Trophoblast cell (in vitro differentiated cells and primary cell): ENCODE data around the gene ANKMY1.

Source experiments
- DNase-seq, 2 donors: peaks; one replicate each; pipeline ENCODE4 v3.0.0-alpha.2; 2016
- H2AFZ ChIP-seq: 2 replicates; pipeline ENCODE4 v1.6.1; 2013; ENCODE audit warnings: low read length, moderate library complexity, mild to moderate bottlenecking; ENCODE audit not compliant: insufficient read depth, poor library complexity
- H2AK5ac ChIP-seq: 2 replicates; pipeline ENCODE4 v1.6.1; 2013; ENCODE audit warnings: mild to moderate bottlenecking, low read length
- H2BK120ac ChIP-seq: 2 replicates; pipeline ENCODE4 v1.6.1; 2013; ENCODE audit warnings: low read length, mild to moderate bottlenecking, moderate library complexity; ENCODE audit not compliant: insufficient read depth, poor library complexity
- H2BK12ac ChIP-seq: 2 replicates; pipeline ENCODE4 v1.6.1; 2013; ENCODE audit warnings: mild to moderate bottlenecking, low read length, moderate library complexity
- H2BK5ac ChIP-seq: 2 replicates; pipeline ENCODE4 v1.6.1; 2013; ENCODE audit warnings: low read length, low read depth, moderate library complexity, mild to moderate bottlenecking; ENCODE audit not compliant: poor library complexity
- H3K14ac ChIP-seq: 2 replicates; pipeline ENCODE4 v1.6.1; 2013; ENCODE audit warnings: mild to moderate bottlenecking, low read length
- H3K18ac ChIP-seq: 2 replicates; pipeline ENCODE4 v1.6.1; 2013; ENCODE audit warnings: mild to moderate bottlenecking, low read length
- H3K23ac ChIP-seq: 2 replicates; pipeline ENCODE4 v1.6.1; 2013; ENCODE audit warnings: low read length
- H3K27ac ChIP-seq: 2 replicates; pipeline ENCODE4 v1.5.1; 2013; ENCODE audit warnings: low read depth, mild to moderate bottlenecking, inconsistent platforms, low read length, moderate library complexity
- H3K27me3 ChIP-seq: 2 replicates; pipeline ENCODE4 v1.6.1; 2013; ENCODE audit warnings: inconsistent platforms, mild to moderate bottlenecking, low read length, moderate library complexity; ENCODE audit not compliant: insufficient read depth
- H3K36me3 ChIP-seq, 2 experiments: 1 replicate in 1 of 2; 2 replicates in 1 of 2; pipeline ENCODE4 v1.6.1; 2013; ENCODE audit warnings: low read length in 2 of 2, mild to moderate bottlenecking in 2 of 2, moderate library complexity in 1 of 2; ENCODE audit not compliant: insufficient read depth in 2 of 2, control insufficient read depth in 1 of 2
- H3K4ac ChIP-seq: 2 replicates; pipeline ENCODE4 v1.6.1; 2013; ENCODE audit warnings: low read depth, mild to moderate bottlenecking, low read length, moderate library complexity
- H3K4me1 ChIP-seq, 2 experiments: 1 replicate in 1 of 2; 2 replicates in 1 of 2; pipeline ENCODE4 v1.6.1; 2013; ENCODE audit warnings: low read length in 2 of 2, mild to moderate bottlenecking in 2 of 2, moderate library complexity in 1 of 2; ENCODE audit not compliant: insufficient read depth in 2 of 2, control insufficient read depth in 1 of 2
- H3K4me2 ChIP-seq: 2 replicates; pipeline ENCODE4 v1.6.1; 2013; ENCODE audit warnings: inconsistent platforms, mild to moderate bottlenecking, low read length, moderate library complexity
- H3K4me3 ChIP-seq: 2 replicates; pipeline ENCODE4 v1.5.1; 2013; ENCODE audit warnings: mild to moderate bottlenecking, low read depth, low read length, inconsistent platforms
- H3K79me1 ChIP-seq: one replicate; pipeline ENCODE4 v1.6.1; 2013; ENCODE audit warnings: low read length
- H3K79me2 ChIP-seq: 2 replicates; pipeline ENCODE4 v1.6.1; 2013; ENCODE audit warnings: low read length, mild to moderate bottlenecking; ENCODE audit not compliant: control insufficient read depth, insufficient read depth, poor library complexity
- H3K9ac ChIP-seq: 2 replicates; pipeline ENCODE4 v1.6.1; 2013; ENCODE audit warnings: mild to moderate bottlenecking, low read length
- H3K9me3 ChIP-seq: 2 replicates; pipeline ENCODE4 v1.6.1; 2013; ENCODE audit warnings: low read depth, mild to moderate bottlenecking, control low read depth, inconsistent platforms, low read length; ENCODE audit not compliant: insufficient read depth
- H4K12ac ChIP-seq: 2 replicates; pipeline ENCODE4 v1.6.1; 2013; ENCODE audit warnings: low read depth, mild to moderate bottlenecking, low read length, moderate library complexity
- H4K8ac ChIP-seq: 2 replicates; pipeline ENCODE4 v1.6.1; 2013; ENCODE audit warnings: low read depth, mild to moderate bottlenecking, low read length, moderate library complexity
- H4K91ac ChIP-seq: one replicate; pipeline ENCODE4 v1.6.1; 2013; ENCODE audit warnings: low read depth, mild to moderate bottlenecking, low read length, moderate library complexity
- WGBS: extraction: QIAGEN DNeasy Blood & Tissue Kit; methylation state at CpG from one replicate; pipeline ENCODE4 v1.1.7; 2013; ENCODE audit warnings: missing lambda C conversion rate; ENCODE audit not compliant: insufficient read length, insufficient coverage; ENCODE audit errors: extremely low coverage; 5-methylcytosine and 5-hydroxymethylcytosine counted together

Gene ANKMY1

DNA sequence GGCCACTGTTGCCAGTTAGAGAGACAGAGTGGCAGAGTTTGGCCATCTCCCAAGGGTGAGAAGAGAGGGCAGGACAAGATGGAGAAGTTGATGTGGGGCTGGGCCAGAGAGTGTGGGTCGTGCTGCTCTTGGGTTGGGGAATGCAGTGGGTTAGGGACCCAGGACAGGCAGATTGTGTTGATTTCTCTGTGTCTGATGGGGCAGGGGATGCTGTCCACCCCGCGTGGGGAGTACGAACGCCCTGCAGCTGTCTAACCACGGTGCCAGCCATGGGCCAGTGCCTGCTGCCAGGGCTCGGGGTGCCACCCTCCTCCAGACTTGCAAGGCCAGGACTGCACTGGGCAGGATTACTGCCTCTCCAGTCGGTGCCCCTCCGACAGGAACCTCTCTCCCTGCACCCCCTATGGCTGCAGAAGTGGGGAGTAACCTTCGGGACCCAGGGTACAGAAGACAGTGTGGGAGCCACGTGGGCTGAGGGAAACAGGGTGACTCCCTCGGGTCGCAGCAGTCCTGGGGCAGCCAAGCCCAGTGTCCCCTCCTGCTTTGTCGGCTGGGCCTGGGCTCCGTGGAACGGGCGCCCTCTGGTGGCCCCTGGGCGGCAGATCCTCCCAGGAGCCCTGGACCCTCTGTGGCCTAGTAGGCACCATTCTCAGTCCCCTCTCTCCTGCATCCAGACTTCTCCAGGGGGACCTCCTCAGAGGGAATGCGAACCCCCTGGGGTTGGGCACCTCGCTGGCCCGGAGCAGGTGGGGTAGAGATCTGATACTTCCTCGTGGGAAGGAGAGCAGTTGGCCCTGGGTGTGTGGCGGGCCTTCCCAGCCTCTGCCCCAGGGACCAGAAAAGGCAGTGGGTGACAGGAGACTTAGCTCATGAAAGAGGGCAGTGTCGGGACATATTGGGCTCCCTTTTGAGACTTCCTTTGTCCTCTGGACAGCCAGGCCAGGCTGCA, 119.7 kb downstream of the ANKMY1 start:
- no CpG with 5 or more reads among the region's 24 CpGs for WGBS

GRCh38 chr2:240437551-240437860, 120.3 kb downstream of the ANKMY1 start:
- Histone ChIP-seq H2AFZ (no peak overlapping the region), H2BK12ac (no peak overlapping the region), H3K14ac (no peak overlapping the region), H4K91ac (no peak overlapping the region), H2AK5ac (no peak overlapping the region), H3K4me1 (peaks cover 10 to 21% of the 10 kb centered on the region in 2 experiments), H3K79me2 (peaks cover 5% of the 10 kb centered on the region), H3K4me2 (peak overlapping the region; percentile 94), H3K27ac (no peak overlapping the region), H3K79me1 (peaks cover 12% of the 10 kb centered on the region), H3K4me3 (no peak overlapping the region), H3K23ac (no peak overlapping the region), H3K36me3 (peaks cover 6 to 8% of the 10 kb centered on the region in 2 experiments), H2BK5ac (no peak overlapping the region), H3K27me3 (peaks cover 13% of the 10 kb centered on the region), H3K4ac (peak overlapping the region; percentile 17), H2BK120ac (no peak overlapping the region), H3K9ac (no peak overlapping the region), H4K12ac (no peak overlapping the region), H3K18ac (no peak overlapping the region), H3K9me3 (peaks cover 3% of the 10 kb centered on the region), H4K8ac (no peak overlapping the region)
- DNase-seq = no peak
- no CpG with 5 or more reads among the region's 2 CpGs for WGBS

More for the DNA sequence above, 119.7 kb downstream of the ANKMY1 start:
- Histone ChIP-seq H3K79me1 (peaks cover 12% of the 10 kb centered on the region), H3K14ac (no peak overlapping the region), H3K27ac (no peak overlapping the region), H2BK5ac (no peak overlapping the region), H3K27me3 (peaks cover 13% of the 10 kb centered on the region), H2BK12ac (no peak overlapping the region), H4K12ac (no peak overlapping the region), H3K23ac (no peak overlapping the region), H3K4ac (no peak overlapping the region), H2AK5ac (no peak overlapping the region), H4K91ac (no peak overlapping the region), H3K36me3 (peaks cover 6 to 8% of the 10 kb centered on the region in 2 experiments), H3K79me2 (peaks cover 5% of the 10 kb centered on the region), H3K9me3 (peaks cover 3% of the 10 kb centered on the region), H2AFZ (no peak overlapping the region), H3K4me1 (peaks cover 10 to 21% of the 10 kb centered on the region in 2 experiments), H3K4me2 (peak overlapping the region; percentile 35), H3K18ac (no peak overlapping the region), H2BK120ac (no peak overlapping the region), H3K4me3 (no peak overlapping the region), H3K9ac (no peak overlapping the region), H4K8ac (no peak overlapping the region)
- DNase-seq = peak in 1 of 2 donors; percentile 81

- peaks cover 13% of the 10 kb centered on the region for H3K27me3 ChIP-seq
- H2BK5ac ChIP-seq = peak overlapping the region; percentile 6
- peak overlapping the region; percentile 94 for H3K4me2 ChIP-seq
- H3K27ac ChIP-seq = no peak overlapping the region
- H4K91ac ChIP-seq = peak overlapping the region; percentile 45
- peak overlapping the region; percentile 47 for H3K4ac ChIP-seq
- H3K36me3 ChIP-seq = peaks cover 4 to 6% of the 10 kb centered on the region in 2 experiments
- H2AFZ ChIP-seq = no peak overlapping the region
- no peak overlapping the region for H2BK120ac ChIP-seq
- H3K4me1 ChIP-seq = peaks cover 10 to 21% of the 10 kb centered on the region in 2 experiments
- no peak overlapping the region for H3K9ac ChIP-seq
- H4K8ac ChIP-seq = no peak overlapping the region
- no CpG with 5 or more reads among the region's 45 CpGs for WGBS
- H3K18ac ChIP-seq = peak overlapping the region; percentile 47
- peaks cover 5% of the 10 kb centered on the region for H3K79me2 ChIP-seq
- no peak overlapping the region for H2BK12ac ChIP-seq
- peak overlapping the region; percentile 37 for H3K14ac ChIP-seq
- peaks cover 3% of the 10 kb centered on the region for H3K9me3 ChIP-seq
- H2AK5ac ChIP-seq = no peak overlapping the region
- DNase-seq = no peak
- H4K12ac ChIP-seq = no peak overlapping the region
- H3K79me1 ChIP-seq = peaks cover 12% of the 10 kb centered on the region
- peak overlapping the region; percentile 75 for H3K4me3 ChIP-seq
- no peak overlapping the region for H3K23ac ChIP-seq
Measured at GRCh38 chr2:240436683-240437550, 120.9 kb downstream of the ANKMY1 start.

- Histone ChIP-seq H2BK12ac (no peak overlapping the region), H4K91ac (peak overlapping the region; percentile 46), H3K79me2 (peaks cover 5% of the 10 kb centered on the region), H2AK5ac (no peak overlapping the region), H3K23ac (no peak overlapping the region), H3K14ac (peak overlapping the region; percentile 40), H3K4me1 (peaks cover 10 to 21% of the 10 kb centered on the region in 2 experiments), H3K27ac (peak overlapping the region; percentile 64), H3K4ac (no peak overlapping the region), H3K4me2 (peak overlapping the region; percentile 94), H3K9ac (peak overlapping the region; percentile 49), H3K4me3 (peak overlapping the region; percentile 75), H3K9me3 (peaks cover 3% of the 10 kb centered on the region), H4K8ac (peak overlapping the region; percentile 42), H2AFZ (peak overlapping the region; percentile 66), H3K18ac (peak overlapping the region; percentile 74), H2BK5ac (peak overlapping the region; percentile 9), H4K12ac (peak overlapping the region; percentile 33), H3K27me3 (peaks cover 13% of the 10 kb centered on the region), H3K36me3 (peaks cover 4 to 5% of the 10 kb centered on the region in 2 experiments), H3K79me1 (peaks cover 12% of the 10 kb centered on the region), H2BK120ac (peak overlapping the region; percentile 46)
- WGBS = no CpG with 5 or more reads among the region's 88 CpGs
- DNase-seq = peak in 1 of 2 donors; percentile 54
Measured at GRCh38 chr2:240435948-240436682, 121.7 kb downstream of the ANKMY1 start.
